ENCODE results near the gene TMEM79. TPM values are rescaled to one million over a fixed set of nuclear protein-coding genes. Genes with fewer than 3 reads are reported as not detected.

The TMEM79 gene
- total and polyA plus RNA-seq, 2 of the 4 experiments (the other 2 are of a cell fraction), result 0.54 to 3.3 TPM

GRCh38 chr1:156257711-156258110 is 26.4 kb upstream of the TMEM79 start:
- H3K27ac ChIP-seq (ENCODE audit: insufficient read depth, low read length), result no peak overlapping the region
- dilution Hi-C loops (cut with HindIII; ENCODE audit: low sequenced_read_pairs, unreplicated experiment), result no loop called here

More at GRCh38 chr1:156257711-156258110, 26.4 kb upstream of the TMEM79 start:
- TF ChIP-seq CTCF (conservative IDR thresholded peaks at IDR 0.05; ENCODE audit: low read depth, low read length) (no peak), POLR2A (IDR thresholded peaks at IDR 0.05; ENCODE audit: low read depth, low read length) (no peak), CEBPB (IDR thresholded peaks at IDR 0.05; ENCODE audit: low read depth, low read length) (no peak), MXI1 (IDR thresholded peaks at IDR 0.05; ENCODE audit: borderline replicate concordance, low read depth, low read length) (no peak), RCOR1 (IDR thresholded peaks at IDR 0.05; ENCODE audit: insufficient replicate concordance, low read length) (no peak), ELK1 (IDR thresholded peaks at IDR 0.05; ENCODE audit: borderline replicate concordance, low read depth, low read length) (no peak), RAD21 (IDR thresholded peaks at IDR 0.05; ENCODE audit: low read length) (no peak), RFX5 (IDR thresholded peaks at IDR 0.05; ENCODE audit: low read depth, low read length) (no peak), CHD1 (IDR thresholded peaks at IDR 0.05; ENCODE audit: low read depth, low read length) (no peak)
- ATAC-seq (ENCODE audit: low read depth) (no peak), DNase-seq (no peak)
- ChIA-PET CTCF (no interaction called here), POLR2A (ENCODE audit: unreplicated experiment) (no interaction called here)
- H3K4me2 ChIP-seq (ENCODE audit: low read depth, low read length), result no peak overlapping the region
- no CpG with 5 or more reads among the region's 2 CpGs for WGBS, 2 experiments (ENCODE audit: extremely low coverage in 2 of 2, insufficient read length in 1 of 2)
- no peak overlapping the region for H2BK15ac ChIP-seq (ENCODE audit: low read depth, low read length)
- intact Hi-C loops (cut with micrococcal nuclease) (no loop called here), in situ Hi-C loops (cut with MboI; ENCODE audit: low sequenced_read_pairs) (no loop called here)
- H4K91ac ChIP-seq (ENCODE audit: insufficient read depth, low read depth, low read length), result no peak overlapping the region
- no peak overlapping the region for H3K56ac ChIP-seq (ENCODE audit: extremely low read depth, insufficient read depth, low read length)
- H3K9me1 ChIP-seq (ENCODE audit: insufficient read depth, low read length), result peaks cover 4% of the 10 kb centered on the region; the same call in 1 of the 2 replicates
- no peak overlapping the region for H2BK120ac ChIP-seq (ENCODE audit: low read depth, low read length)
- no peak overlapping the region for H4K5ac ChIP-seq (ENCODE audit: low read depth, low read length)
- no peak overlapping the region for H3K9ac ChIP-seq (ENCODE audit: low read depth, low read length)
- H3K79me1 ChIP-seq (ENCODE audit: low read depth in 1 of 2, low read length in 2 of 2), result peaks cover 14 to 37% of the 10 kb centered on the region in 2 experiments
- peaks cover 15% of the 10 kb centered on the region for H4K20me1 ChIP-seq (ENCODE audit: insufficient read depth, low read length)
- H4K8ac ChIP-seq (ENCODE audit: low read depth in 2 of 2, low read length in 2 of 2), result no peak overlapping the region
- no peaks in the 10 kb centered on the region for H3K9me3 ChIP-seq (ENCODE audit: control insufficient read depth, insufficient read depth, low read length)
- H2AK5ac ChIP-seq (ENCODE audit: low read depth, low read length), result no peak overlapping the region
- no peak overlapping the region for H2AFZ ChIP-seq (replicated peaks; ENCODE audit: low read length, poor library complexity)
- H3K27me3 ChIP-seq (ENCODE audit: control insufficient read depth, insufficient read depth, low read length), result no peaks in the 10 kb centered on the region
- no peak overlapping the region for H3K4me3 ChIP-seq (ENCODE audit: insufficient read depth, low read depth, low read length)
- no peak overlapping the region for H3K4ac ChIP-seq (ENCODE audit: low read depth, low read length)
- no peak overlapping the region for H2BK20ac ChIP-seq (ENCODE audit: low read depth, low read length)
- H3K14ac ChIP-seq (replicated peaks; ENCODE audit: low read depth, low read length), result no peak overlapping the region
- no peak overlapping the region for H2AK9ac ChIP-seq (replicated peaks; ENCODE audit: low read depth, low read length, poor library complexity)
- no peak overlapping the region for H3K23ac ChIP-seq (ENCODE audit: low read depth, low read length)
- H3K36me3 ChIP-seq (ENCODE audit: control insufficient read depth, insufficient read depth, low read length), result peaks cover 71% of the 10 kb centered on the region
- no TSS peak for BruUV-seq (replicated peaks)
- H3K4me1 ChIP-seq (ENCODE audit: control insufficient read depth, insufficient read depth, low read length), result peaks cover 3% of the 10 kb centered on the region
- H3K18ac ChIP-seq (ENCODE audit: low read depth, low read length), result no peak overlapping the region
- H2BK5ac ChIP-seq (ENCODE audit: low read depth, low read length, poor library complexity, severe bottlenecking), result no peak overlapping the region

Measured in IMR-90 (cell line).